Renal cortex interstitium (tissue), 11 donors: Measurements from ENCODE around the gene DOK5. TPM values are rescaled to one million over a fixed set of nuclear protein-coding genes. Genes with fewer than 3 reads are reported as not detected.

Source experiments
- DNase-seq, 11 donors: peaks; one replicate each; pipeline ENCODE4 v3.0.0-alpha.2; 2013; ENCODE audit warnings: low read depth in 9 of 11, low spot score in 4 of 11; ENCODE audit errors: extremely low read depth in 1 of 11
- polyA plus RNA-seq, 3 donors: library from polyadenylated mRNA; unstranded; fragments of 120-200 nt; gene quantifications; one replicate each; pipeline ENCODE4 v1.2.1, GENCODE V29; 2013; ENCODE audit not compliant: insufficient read length in 3 of 3

DOK5 gene
- polyA plus RNA-seq, 3 donors, result 7.9 to 10.8 (median 8.0) TPM

GRCh38 chr20:54650052-54650719 lies 174.8 kb downstream of the DOK5 start:
- no peak for DNase-seq

DNA sequence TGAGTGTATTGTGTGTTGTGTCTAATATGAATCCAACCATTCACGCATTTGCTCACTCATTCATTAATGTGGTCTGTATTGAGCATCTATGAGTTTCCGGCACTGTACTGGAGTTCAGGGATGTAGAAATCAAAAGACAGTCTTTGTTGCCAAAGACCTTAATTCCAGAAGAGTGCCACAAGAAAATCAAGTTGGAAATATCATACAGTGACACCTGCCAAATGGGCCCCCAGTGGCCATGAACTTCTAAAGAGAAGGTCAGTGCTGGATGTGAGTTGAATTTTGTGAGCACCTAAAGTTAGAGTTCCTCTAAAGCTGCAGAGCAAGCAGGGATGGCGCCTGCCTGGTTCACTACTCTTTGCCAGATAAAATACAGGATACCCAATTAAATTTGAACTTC lies 175.9 kb downstream of the DOK5 start:
- no peak for DNase-seq

DNA sequence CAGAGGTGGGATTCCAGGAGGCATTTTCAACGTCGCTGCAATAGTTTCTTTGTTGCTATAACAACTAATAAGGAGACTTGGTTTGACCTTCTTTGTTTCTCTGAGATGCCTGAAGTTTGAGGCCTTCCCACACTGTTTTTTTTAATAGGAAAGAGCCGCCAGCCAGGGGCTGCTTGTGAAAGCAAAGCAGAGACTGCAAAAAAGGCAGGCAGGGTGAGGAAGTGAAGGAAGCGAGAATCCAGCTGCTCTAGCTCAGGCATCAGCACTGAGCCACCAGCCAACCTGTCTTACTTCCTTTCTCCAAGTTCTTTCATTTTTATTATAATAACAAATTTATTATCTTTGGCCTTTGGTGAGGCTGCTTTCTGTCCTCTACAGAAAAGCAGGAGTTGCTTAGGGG lies 179.1 kb downstream of the DOK5 start:
- peak in 3 of 11 donors; percentile 5 to 23 (median 18) for DNase-seq

DNA sequence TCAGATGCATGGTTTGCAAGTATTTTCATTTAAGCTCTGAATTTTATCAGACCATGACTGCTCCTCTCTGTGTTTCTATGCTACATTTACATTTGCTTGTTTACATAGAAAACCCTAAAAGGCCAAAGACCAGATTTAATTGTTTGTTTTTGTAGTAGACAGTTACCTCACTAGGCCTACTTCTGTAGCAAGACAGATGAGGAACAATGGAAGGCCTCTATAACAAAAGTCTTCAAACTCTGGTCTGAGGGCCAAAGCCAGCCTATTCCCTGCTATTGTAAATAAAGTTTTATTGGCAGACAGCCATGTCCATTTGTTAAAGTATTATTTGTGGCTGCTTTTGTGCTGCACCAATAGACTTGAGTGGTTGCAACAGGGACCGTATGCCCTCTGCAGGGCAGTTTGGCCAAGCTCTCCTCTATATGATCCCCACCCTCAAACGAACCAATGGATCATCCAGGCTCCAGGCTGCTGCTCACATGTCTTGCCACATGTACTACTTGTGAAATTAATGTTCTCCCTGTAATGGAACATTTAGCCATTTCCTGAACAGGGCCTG lies 182.0 kb downstream of the DOK5 start:
- no peak for DNase-seq

DNA sequence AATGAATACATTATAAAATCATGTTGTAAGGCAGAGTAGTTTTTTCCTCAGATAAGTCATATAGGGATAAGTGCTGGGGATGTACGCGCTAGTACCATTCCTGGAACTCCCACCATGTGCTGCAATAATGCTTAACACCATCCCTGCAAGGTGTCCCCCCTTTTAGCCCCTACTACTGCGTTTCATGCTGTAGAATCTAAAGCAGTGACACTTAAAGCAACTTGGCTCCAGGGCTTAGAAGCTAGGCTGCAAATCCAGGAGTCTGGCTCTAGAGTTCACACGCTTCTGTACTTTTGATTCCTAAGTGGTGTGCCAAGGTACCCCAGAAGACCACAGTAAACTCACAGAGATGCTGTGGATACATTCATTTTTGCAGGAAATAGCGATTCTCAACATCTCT lies 183.1 kb downstream of the DOK5 start:
- no peak for DNase-seq

DNA sequence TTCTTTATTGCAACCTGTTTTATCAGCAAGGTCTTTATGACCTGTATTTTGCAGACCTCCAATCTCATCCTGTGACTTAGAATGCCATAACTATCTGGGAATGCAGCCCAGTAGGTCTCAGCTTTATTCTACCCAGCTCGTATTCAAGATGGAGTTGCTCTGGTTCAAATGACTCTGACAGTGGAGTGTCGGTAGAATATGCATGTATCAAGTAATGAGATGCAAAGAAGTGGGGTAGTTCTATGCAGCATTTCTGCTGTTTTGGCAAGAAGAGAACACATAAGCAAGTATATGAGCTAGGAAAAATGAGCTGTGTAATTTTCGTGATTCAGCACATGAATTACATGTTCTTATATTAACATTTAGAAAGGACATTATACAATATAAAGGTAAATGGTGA lies 185.9 kb downstream of the DOK5 start:
- no peak for DNase-seq

DNA sequence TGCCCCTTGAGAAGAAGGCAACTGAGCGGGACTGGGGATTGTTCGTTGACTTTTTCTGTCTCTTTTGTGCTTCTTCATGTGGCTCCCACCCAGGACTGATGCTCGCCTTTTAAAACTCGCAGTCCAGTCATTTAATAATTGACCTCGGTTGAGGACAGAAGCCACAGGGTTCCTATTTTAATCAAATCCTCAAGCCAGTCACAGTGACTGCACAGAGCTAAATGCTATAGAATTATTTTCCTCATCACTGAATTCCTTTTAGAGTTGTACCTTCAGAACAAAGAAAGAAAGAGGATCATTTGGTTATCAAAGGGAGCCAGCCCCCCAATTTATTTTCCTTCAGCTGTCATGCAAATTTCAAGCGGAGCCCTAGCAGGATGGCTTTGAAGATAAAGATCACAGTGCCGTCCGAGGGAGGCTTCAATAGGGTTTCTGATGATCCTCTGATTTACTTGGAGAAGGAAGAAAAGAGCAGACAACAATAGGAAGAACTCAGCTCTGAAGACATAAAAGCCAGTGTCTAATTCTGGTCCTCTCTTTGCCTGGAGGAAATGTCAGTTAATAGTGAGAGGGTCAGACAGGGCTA lies 186.6 kb downstream of the DOK5 start:
- no peak for DNase-seq

DNA sequence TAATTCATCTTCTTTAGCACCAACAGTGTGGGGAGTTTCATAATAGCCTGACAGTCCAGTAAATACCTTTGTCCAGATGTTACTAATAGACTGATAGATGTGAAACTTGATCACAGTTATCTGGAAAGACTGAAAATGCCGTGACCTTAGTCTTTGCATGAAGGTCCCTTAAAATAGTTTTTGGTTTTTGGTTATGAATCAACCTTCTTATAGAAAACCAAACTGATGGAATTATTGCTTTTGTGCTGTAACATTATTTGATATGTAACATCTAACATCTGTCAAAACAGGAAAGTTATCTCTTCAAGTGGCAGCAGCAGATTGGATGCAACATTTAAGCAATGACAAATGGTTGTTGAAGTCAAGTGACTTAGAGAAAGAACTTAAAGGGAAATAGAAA lies 190.4 kb downstream of the DOK5 start:
- no peak for DNase-seq

DNA sequence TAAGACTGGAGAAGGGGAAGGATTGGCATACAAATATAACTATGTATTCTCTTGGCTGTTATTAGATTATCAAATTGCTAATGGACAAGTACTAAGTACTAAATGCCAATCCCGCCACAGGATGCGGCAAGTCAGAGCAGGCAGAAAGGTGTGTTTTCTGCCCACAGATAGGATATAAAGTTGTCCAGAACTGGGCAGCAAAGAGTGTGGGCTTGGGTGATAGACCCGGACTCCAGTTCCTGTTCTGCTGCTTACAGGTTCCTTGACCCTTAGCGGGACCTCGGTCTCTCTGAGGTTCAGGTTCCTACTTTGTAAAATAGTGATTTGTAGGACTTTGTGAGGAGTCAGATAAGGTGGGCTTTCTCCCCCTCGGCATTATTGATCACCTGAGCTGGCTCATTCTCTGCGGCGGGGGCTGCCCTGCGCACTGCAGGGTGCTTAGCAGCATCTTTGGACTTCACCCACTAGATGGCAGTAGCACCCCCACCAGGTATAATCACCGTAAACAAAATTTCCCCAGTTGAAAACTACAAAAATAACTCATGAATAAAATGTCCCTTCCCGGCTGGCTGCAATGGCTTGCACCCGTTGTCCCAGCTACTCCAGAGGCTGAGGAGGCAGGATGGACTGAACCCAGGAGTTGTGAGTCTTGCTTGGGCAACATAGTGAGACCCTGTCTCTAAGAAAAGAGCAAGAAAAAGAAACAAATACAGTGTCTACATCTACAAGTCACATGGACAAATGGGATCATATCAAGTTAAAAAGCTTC lies 193.1 kb downstream of the DOK5 start:
- no peak for DNase-seq

DNA sequence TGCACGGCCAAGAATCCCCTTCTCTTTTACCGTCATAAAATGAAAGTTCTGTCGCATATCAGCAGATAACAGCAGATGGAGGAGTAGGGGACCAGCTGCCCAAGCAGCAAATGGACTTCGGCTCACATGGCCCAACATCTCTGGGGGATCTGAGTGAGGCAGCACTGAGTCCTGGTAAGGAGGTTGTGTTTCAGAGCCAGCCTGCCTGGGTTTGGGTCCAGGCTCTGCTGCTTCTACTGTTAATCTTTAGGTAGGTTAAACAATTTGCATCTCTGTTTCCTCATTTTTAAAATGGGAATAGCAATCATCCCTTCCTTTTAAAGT lies 193.6 kb downstream of the DOK5 start:
- no peak for DNase-seq

DNA sequence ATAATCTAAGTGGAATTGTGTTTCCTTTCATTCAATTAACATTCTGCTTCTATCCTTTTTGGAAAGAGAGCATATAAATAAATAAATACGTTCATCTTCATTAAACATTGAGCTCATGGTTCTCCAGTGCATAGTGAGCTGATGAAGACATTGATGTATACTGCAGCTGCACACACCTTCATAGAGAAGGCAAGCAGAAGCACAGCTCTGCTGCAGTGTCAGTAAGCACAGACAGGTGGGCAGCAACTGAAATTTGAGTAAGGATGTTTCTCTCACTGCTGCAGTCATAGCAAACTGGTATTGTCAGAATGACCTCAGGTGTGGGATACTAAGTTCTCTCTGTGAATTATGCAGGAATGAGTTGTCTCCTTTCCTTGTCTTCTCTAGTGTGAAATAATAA lies 202.9 kb downstream of the DOK5 start:
- no peak for DNase-seq

DNA sequence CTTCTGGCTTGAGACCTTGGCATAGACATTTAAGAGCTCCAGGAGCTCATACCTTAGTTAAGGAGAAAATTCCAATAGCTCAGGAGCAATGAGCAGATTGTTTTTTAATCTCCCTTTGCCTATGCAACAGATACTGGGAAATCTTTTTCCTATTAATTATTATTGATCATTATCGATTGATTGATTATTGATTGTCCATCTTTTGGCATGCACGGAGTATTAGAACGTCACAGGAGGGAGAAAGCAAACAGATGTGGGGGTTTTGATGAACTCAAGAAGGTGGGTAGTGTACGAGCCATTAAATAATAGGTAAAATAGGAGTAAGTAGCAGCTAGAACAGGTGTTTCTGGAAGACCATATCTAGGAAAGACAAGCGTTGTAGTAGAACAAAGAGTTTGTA lies 205.0 kb downstream of the DOK5 start:
- no peak for DNase-seq

DNA sequence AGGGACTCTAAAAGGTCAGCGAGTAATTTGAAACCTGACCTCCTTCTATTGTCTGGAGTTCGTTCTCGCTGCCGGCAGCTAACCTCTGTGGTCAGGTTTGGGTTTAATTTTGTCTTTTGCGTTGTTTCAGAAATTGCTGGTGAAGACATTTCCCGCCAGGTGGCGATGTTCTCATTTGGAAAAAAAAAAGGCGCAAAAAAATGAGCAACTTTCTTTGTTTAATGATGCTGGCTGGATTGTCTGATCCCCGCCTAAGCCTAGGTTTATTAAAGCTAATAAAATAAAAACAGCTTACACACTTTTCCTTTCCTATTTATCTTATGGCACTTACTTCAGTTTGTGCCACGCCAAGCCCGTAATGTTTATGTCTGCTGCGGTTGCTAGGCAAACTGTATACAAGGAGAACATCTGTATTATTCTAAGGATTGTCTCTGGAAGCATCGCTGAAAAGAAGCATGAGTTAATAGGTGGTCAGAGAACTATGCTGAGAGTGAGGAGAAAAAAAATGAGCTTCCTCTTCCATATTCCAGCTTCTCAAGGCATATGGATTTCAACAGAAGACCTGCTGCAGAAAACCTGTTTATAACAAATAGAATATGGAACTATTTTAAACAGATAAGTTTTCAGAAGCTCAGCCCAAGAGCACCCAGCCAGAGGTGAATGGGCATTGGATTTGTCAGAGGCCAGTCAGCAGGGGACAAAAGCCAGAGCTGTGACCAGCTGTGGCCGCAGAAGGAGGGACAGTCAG lies 205.7 kb downstream of the DOK5 start:
- DNase-seq, result peak; percentile 29 to 72 (median 43)

- no peak for DNase-seq
Measured at GRCh38 chr20:54681869-54682268, 206.5 kb downstream of the DOK5 start.

GRCh38 chr20:54688476-54688875 lies 213.1 kb downstream of the DOK5 start:
- DNase-seq, result no peak

- no peak for DNase-seq
Measured at GRCh38 chr20:54690323-54690722, 214.9 kb downstream of the DOK5 start.

GRCh38 chr20:54691327-54691726 lies 215.9 kb downstream of the DOK5 start:
- no peak for DNase-seq

- no peak for DNase-seq
Measured at GRCh38 chr20:54692168-54692887, 216.9 kb downstream of the DOK5 start.

- no peak for DNase-seq
Measured at GRCh38 chr20:54694516-54694915, 219.1 kb downstream of the DOK5 start.
